ENCODE measurements around the gene GPC6.

- no peak for TF ChIP-seq CTCF (IDR thresholded peaks at IDR 0.05 in 8 of 11, conservative IDR thresholded peaks at IDR 0.05 in 3 of 11)
- no peak for TF ChIP-seq POLR2A (IDR thresholded peaks at IDR 0.05)
- TF ChIP-seq POLR2AphosphoS5 (IDR thresholded peaks at IDR 0.05) = no peak
Measured at GRCh38 chr13:93235258-93236015, 8.8 kb downstream of the GPC6 start.
